T47D (cell line): ENCODE data around the gene SLC8A1.

Experiments
- DNase-seq, 2 experiments: peaks; one replicate each; pipeline versions ENCODE4 v3.0.0 to v3.0.0-alpha.2; 2011 to 2012; ENCODE audit warnings: low read depth in 1 of 2, low spot score in 1 of 2
- JUND ChIP-seq: IDR thresholded peaks from 2 replicates; pipeline ENCODE4 v1.6.1; 2012; ENCODE audit warnings: low read depth
- in situ Hi-C: cut with HindIII; loops from 2 replicates; pipeline ENCODE4 v1.10.0; 2016; ENCODE audit warnings: low sequenced_read_pairs, low pct_unique_long_range_greater_than_20kb

The SLC8A1 gene

DNA sequence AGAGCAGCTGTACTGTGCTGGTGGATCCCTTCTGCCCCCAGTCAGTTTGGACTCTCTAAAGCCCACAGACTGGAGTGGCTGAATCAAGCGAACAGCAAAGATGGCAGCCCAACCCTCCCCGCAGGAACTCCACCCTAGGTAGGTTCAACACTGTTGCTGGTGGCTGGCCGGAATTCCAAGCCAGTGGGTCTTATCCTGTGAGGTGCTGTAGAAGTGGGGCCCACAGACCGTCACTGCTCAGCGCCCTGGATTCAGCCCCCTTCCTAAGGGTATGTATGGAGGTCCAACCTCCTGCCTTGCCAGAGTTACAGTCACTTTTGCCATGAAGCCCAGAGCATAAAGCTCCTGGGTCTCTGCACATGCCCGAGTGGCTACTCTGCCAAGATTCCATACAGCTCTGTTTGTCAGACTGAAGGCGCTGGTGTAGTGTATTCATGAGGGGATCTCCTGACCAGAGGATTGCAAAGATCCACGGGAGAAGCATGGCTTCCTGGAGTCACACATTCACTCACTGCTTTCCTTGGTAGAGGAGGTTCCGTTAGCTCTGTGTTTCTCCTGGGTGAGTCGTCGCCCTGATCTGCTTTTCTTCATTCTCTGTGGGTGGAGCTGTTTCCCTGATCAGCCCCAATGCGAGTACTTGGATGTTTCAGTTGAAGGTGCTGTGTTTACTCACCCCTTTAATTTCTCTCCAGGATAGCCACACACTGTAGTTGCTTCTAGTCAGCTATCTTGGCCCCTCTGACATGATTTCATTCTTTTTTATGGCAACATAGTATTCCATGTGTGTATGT, 379.3 kb downstream of the SLC8A1 start:
- no peak for TF ChIP-seq JUND
- DNase-seq, result no peak
- in situ Hi-C loops, result no loop called here

DNA sequence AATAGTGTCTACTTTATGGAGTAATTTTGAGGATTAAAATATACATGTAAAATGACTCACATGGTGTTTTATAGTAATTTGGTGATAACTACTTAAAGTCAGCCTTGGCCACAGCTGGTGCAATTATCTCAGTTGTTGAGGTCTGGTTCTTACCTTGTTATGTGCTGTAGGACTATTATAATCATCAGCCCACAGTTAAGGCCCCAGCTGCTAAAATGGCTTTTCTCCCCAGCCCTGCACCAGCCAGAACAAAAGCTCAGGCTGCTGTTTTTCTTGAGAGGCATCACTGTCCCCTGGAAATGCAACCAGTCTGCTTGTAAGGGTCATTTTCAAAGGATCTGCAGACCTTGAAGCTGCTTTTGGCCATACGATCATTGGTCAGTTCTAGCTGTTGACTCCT, 389.5 kb downstream of the SLC8A1 start:
- in situ Hi-C loops, result no loop called here
- TF ChIP-seq JUND, result no peak
- DNase-seq, result no peak

DNA sequence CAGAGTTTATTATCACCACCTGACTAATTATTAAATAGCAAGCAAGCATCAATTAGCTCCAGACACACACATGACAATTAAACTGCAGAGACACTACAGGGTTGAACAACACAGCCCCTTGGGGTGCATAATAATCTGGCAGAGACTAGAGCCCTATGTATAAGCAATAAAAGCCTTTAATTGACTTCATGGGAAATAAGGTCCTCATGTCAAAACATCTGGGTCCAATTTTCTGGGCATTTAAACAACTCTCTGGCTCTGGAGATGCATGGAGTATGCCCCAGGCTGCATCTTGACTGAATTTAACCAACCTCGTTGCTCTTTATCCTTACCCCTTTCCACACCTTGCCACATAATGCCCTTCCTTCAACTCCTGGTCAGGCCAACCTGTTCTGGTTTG, 402.1 kb downstream of the SLC8A1 start:
- TF ChIP-seq JUND, result no peak
- no peak for DNase-seq
- in situ Hi-C loops, result no loop called here

DNA sequence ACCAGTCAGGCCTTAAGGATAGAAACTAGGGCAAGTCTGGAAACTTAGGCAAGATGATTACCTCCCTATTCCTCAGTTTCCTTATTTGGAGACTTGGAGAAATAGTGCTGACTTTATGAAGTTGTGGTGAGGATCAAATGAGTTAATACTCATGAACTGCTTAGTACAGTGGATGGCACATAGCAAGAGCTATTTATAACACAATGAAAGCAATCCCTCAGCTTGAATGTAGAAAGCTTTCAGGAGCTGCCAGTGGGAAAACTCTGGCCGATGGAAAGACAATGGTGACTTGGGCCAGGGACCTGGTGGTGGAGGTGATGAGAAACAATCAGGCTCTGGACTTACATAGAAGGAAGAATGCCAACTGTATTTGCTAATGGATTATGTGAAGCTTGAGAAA, 403.4 kb downstream of the SLC8A1 start:
- no peak for TF ChIP-seq JUND
- in situ Hi-C loops, result no loop called here

DNA sequence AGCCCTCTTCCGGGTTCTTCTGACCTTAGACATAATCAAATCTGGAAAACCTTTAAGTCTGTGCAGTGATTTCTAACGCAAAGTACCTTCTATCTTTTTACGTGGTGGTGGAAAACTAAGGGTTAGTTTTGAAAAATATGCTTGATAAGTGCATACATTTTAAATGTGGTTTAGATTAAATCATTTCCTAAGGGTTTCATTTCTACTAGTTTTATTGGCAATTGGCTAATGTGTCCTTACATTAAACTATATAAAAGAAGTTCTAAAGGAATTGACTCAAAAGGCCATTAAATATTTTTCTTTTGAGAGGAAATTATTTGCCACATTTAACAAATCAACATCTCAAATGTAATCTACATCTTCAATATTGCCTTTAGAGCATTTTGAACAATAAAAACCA, 404.5 kb downstream of the SLC8A1 start:
- in situ Hi-C loops, result no loop called here
- DNase-seq, result no peak
- TF ChIP-seq JUND, result no peak

More for the DNA sequence above, 403.4 kb downstream of the SLC8A1 start:
- DNase-seq, result no peak
